GM12878 (cell line): ENCODE data around the gene RFXANK. TPM values are rescaled to one million over a fixed set of nuclear protein-coding genes. Genes with fewer than 3 reads are reported as not detected.

Experiments
- ATAC-seq: fragments of 200-7000 bp; cut with Tn5 transposase; 3 replicates; pipeline ENCODE4 v1.9.1; 2020; ENCODE audit warnings: mild to moderate bottlenecking, moderate library complexity
- BruUV-seq: library from RNA; stranded (reverse); fragments of 400-500 nt; replicated peaks from 2 replicates; lab custom pipeline; 2021; lab: Mats Ljungman, UMichigan
- CTCF ChIA-PET: fragments of 300-600 bp; sonication (Branson Sonifier 250); formaldehyde crosslinking; extraction: SDS; loops from one replicate; lab custom pipeline; 2021; ENCODE audit warnings: inconsistent platforms; lab: Yijun Ruan, JAX
- POLR2A ChIA-PET: fragments of 350-600 bp; formaldehyde crosslinking; extraction: SDS; loops from one replicate; lab custom pipeline; 2021; ENCODE audit warnings: inconsistent platforms; lab: Charles Lee
- RAD21 ChIA-PET: fragments of 300-600 bp; sonication (Branson Sonifier 250); formaldehyde crosslinking; loops from one replicate; lab custom pipeline; 2023; ENCODE audit warnings: antibody characterized with exemption; ENCODE audit not compliant: unreplicated experiment; lab: Charles Lee
- SMC1A ChIA-PET: fragments of 300-600 bp; sonication (Branson Sonifier 250); formaldehyde crosslinking; loops from one replicate; lab custom pipeline; 2023; ENCODE audit not compliant: unreplicated experiment, uncharacterized antibody; lab: Charles Lee
- DNase-seq: peaks from one replicate; pipeline ENCODE4 v3.0.0-alpha.2; 2011; ENCODE audit warnings: low read depth, low spot score
- FAIRE-seq: peaks from 3 replicates; lab custom pipeline; 2011; peaks lifted over from hg19 to GRCh38; lab: Jason Lieb, UNC
- H2AFZ ChIP-seq: 2 replicates; pipeline ENCODE4 v1.6.0; 2011; ENCODE audit warnings: low read depth, low read length, control low read depth; ENCODE audit not compliant: control insufficient read depth
- H3K27ac ChIP-seq: 2 replicates; pipeline ENCODE4 v1.5.1; 2011; ENCODE audit warnings: control low read depth; ENCODE audit not compliant: control insufficient read depth, insufficient read depth
- H3K27me3 ChIP-seq, 2 experiments: replicated peaks in 1 of 2; 2 replicates each; pipeline versions ENCODE4 v1.6.0 to v1.6.1; 2011; ENCODE audit warnings: low read length in 1 of 2; ENCODE audit not compliant: control insufficient read depth in 2 of 2, insufficient read depth in 2 of 2
- H3K36me3 ChIP-seq, 2 experiments: 2 replicates each; pipeline ENCODE4 v1.5.1; 2011; ENCODE audit warnings: low read length in 1 of 2; ENCODE audit not compliant: control insufficient read depth in 2 of 2, insufficient read depth in 2 of 2
- H3K4me1 ChIP-seq: 2 replicates; pipeline ENCODE4 v1.6.1; 2011; ENCODE audit warnings: mild to moderate bottlenecking, low read length, moderate library complexity, mixed read lengths; ENCODE audit not compliant: control insufficient read depth, insufficient read depth
- H3K4me2 ChIP-seq: 2 replicates; pipeline ENCODE4 v1.6.0; 2011; ENCODE audit warnings: control low read depth; ENCODE audit not compliant: control insufficient read depth, insufficient read depth
- H3K4me3 ChIP-seq: fragments of 200-600 bp; sonication (generic); 2 replicates; pipeline ENCODE4 v1.5.1; 2016
- H3K79me2 ChIP-seq: 2 replicates; pipeline ENCODE4 v1.6.0; 2011; ENCODE audit warnings: low read length; ENCODE audit not compliant: control insufficient read depth, insufficient read depth
- H3K9ac ChIP-seq: 2 replicates; pipeline ENCODE4 v1.8.0; 2011; ENCODE audit warnings: low read length, control low read depth, mixed read lengths; ENCODE audit not compliant: control insufficient read depth, insufficient read depth
- H3K9me3 ChIP-seq: replicated peaks from 3 replicates; pipeline ENCODE4 v1.5.1; 2011; ENCODE audit warnings: mild to moderate bottlenecking, low read length; ENCODE audit not compliant: control insufficient read depth, insufficient read depth
- H4K20me1 ChIP-seq: 2 replicates; pipeline ENCODE4 v1.6.0; 2011; ENCODE audit not compliant: control insufficient read depth, insufficient read depth
- CEBPZ ChIP-seq: fragments of 150-350 bp; IDR thresholded peaks from 2 replicates; pipeline ENCODE4 v1.6.1; 2016; ENCODE audit warnings: low read depth, low read length
- DPF2 ChIP-seq: fragments of 450-650 bp; IDR thresholded peaks from 2 replicates; pipeline ENCODE4 v1.6.1; 2017; ENCODE audit warnings: mild to moderate bottlenecking
- ESRRA ChIP-seq: IDR thresholded peaks from 2 replicates; pipeline ENCODE4 v1.6.1; 2012; ENCODE audit warnings: mild to moderate bottlenecking, low read length, improper control_type of control experiment
- ETV6 ChIP-seq, 2 experiments: fragments of 450-650 bp in 1 of 2; IDR thresholded peaks in 1 of 2; conservative IDR thresholded peaks in 1 of 2; 2 replicates each; pipeline ENCODE4 v1.6.1; 2014; ENCODE audit warnings: antibody characterized with exemption in 1 of 2, borderline replicate concordance in 1 of 2, low read depth in 1 of 2, mild to moderate bottlenecking in 1 of 2, moderate library complexity in 1 of 2
- HCFC1 ChIP-seq: fragments of 150-350 bp; IDR thresholded peaks from 2 replicates; pipeline ENCODE4 v1.6.1; 2014; ENCODE audit warnings: low read length
- HDAC6 ChIP-seq: fragments of 200-600 bp; sonication (generic); IDR thresholded peaks from one replicate; pipeline ENCODE4 v1.8.0; 2017; ENCODE audit warnings: antibody characterized with exemption; ENCODE audit not compliant: unreplicated experiment
- JUND ChIP-seq: IDR thresholded peaks from 2 replicates; pipeline ENCODE4 v1.6.1; 2012; ENCODE audit warnings: low read depth, mild to moderate bottlenecking, low read length, improper control_type of control experiment, moderate library complexity
- MTA3 ChIP-seq: IDR thresholded peaks from 2 replicates; pipeline ENCODE4 v1.6.1; 2012; ENCODE audit warnings: low read length, inconsistent platforms, borderline replicate concordance
- SMARCA5 ChIP-seq: fragments of 450-650 bp; IDR thresholded peaks from 2 replicates; pipeline ENCODE4 v1.6.1; 2017; ENCODE audit warnings: mild to moderate bottlenecking
- WRNIP1 ChIP-seq: IDR thresholded peaks from 2 replicates; pipeline ENCODE4 v1.6.1; 2011; ENCODE audit warnings: low read depth, low read length, improper control_type of control experiment, borderline replicate concordance
- ZBTB11 ChIP-seq: fragments of 450-650 bp; formaldehyde crosslinking; IDR thresholded peaks from 2 replicates; pipeline ENCODE4 v1.5.0; 2022; ENCODE audit warnings: mild to moderate bottlenecking, missing genetic modification characterization
- ZNF622 ChIP-seq: fragments of 450-650 bp; IDR thresholded peaks from 2 replicates; pipeline ENCODE4 v1.6.1; 2017; ENCODE audit warnings: mild to moderate bottlenecking, inconsistent platforms
- ZNF687 ChIP-seq: fragments of 450-650 bp; IDR thresholded peaks from 2 replicates; pipeline ENCODE4 v1.6.1; 2017; ENCODE audit warnings: mild to moderate bottlenecking, moderate library complexity
- WGBS: methylation state at CpG from one replicate; pipeline ENCODE4 v1.1.6; 2016; ENCODE audit warnings: low lambda C conversion rate; ENCODE audit not compliant: insufficient replicate concordance, insufficient coverage; ENCODE audit errors: missing lambda C conversion rate; 5-methylcytosine and 5-hydroxymethylcytosine counted together
- in situ Hi-C: fragments of 300-500 bp; cut with MboI; formaldehyde crosslinking; loops from 9 replicates; pipeline ENCODE4 v1.14.3; 2018; ENCODE audit warnings: mixed read lengths
- intact Hi-C: fragments of 100-400 bp; cut with micrococcal nuclease; formaldehyde crosslinking; loops from one replicate; pipeline ENCODE4 v1.14.2; 2022; ENCODE audit not compliant: unreplicated experiment
- polyA plus RNA-seq, 11 experiments: library from polyadenylated mRNA; depleted of rRNA in 4 of 11; unstranded in 6 of 11; stranded (reverse) in 5 of 11; fragments of >200 nt; fragmentation: Nextera tagmentation in 4 of 11; fragmentation: Illumina TruSeq in 1 of 11; extraction: Ambion mirVana in 4 of 11; extraction: Trizol in 1 of 11; gene quantifications; 1 replicate in 1 of 11; 2 replicates in 10 of 11; pipeline versions ENCODE4 v1.2.1 to v1.2.3, GENCODE V29; 2011 to 2016; ENCODE audit warnings: inconsistent platforms in 2 of 11, missing spikeins in 2 of 11, low read depth in 1 of 11
- total RNA-seq, 4 experiments: library from RNA; depleted of rRNA in 3 of 4; stranded (reverse); fragments of >200 nt in 3 of 4; fragmentation: Illumina TruSeq in 1 of 4; extraction: Trizol in 1 of 4; gene quantifications; 2 replicates each; pipeline versions ENCODE4 v1.2.1 to v1.2.3, GENCODE V29; 2013 to 2021

The RFXANK gene
- total and polyA plus RNA-seq, 10 of the 15 experiments (the other 5 are each of a cell fraction or from before 2014, with no cell fraction given), result 70.8 to 125 (median 95.7) TPM

GRCh38 chr19:19234220-19234816 lies 42.3 kb downstream of the RFXANK start:
- H3K36me3 ChIP-seq, result no peaks in the 10 kb centered on the region
- ATAC-seq, result no peak
- no peak overlapping the region for H3K4me2 ChIP-seq
- in situ Hi-C loops (no loop called here), intact Hi-C loops (no loop called here)
- no peak for FAIRE-seq
- no peak for DNase-seq
- H3K9ac ChIP-seq, result no peak overlapping the region
- ChIA-PET CTCF (interaction anchor here (0.6 to 1.1 kb wide), 3 partner anchors 9 to 137 kb away, joined by 3 read pairs; no protein-coding TSS in a partner anchor), SMC1A (interaction anchor here (1.0 kb wide), 1 partner anchor 61 kb away, joined by 3 read pairs; no protein-coding TSS in a partner anchor), POLR2A (interaction anchor here (0.6 to 0.8 kb wide), 2 partner anchors 25 to 551 kb away, joined by 3 read pairs; no protein-coding TSS in a partner anchor), RAD21 (no interaction called here)
- no peak overlapping the region for H3K27ac ChIP-seq
- H2AFZ ChIP-seq, result no peak overlapping the region
- H3K4me1 ChIP-seq, result no peaks in the 10 kb centered on the region
- peaks cover 11% of the 10 kb centered on the region; the same call in 2 of the 3 replicates for H3K9me3 ChIP-seq
- no peaks in the 10 kb centered on the region; a peak in 1 of 4 replicates for H3K27me3 ChIP-seq
- no TSS peak for BruUV-seq
- WGBS, result 42% methylated on average over 2 of the region's 2 CpGs
- H3K4me3 ChIP-seq, result no peak overlapping the region
- no peaks in the 10 kb centered on the region for H3K79me2 ChIP-seq
- H4K20me1 ChIP-seq, result no peaks in the 10 kb centered on the region
- TF ChIP-seq ESRRA, result no peak
- TF ChIP-seq HDAC6, result no peak
- no peak for TF ChIP-seq HCFC1
- TF ChIP-seq MTA3, result no peak
- no peak for TF ChIP-seq ZBTB11
- TF ChIP-seq SMARCA5, result no peak
- TF ChIP-seq JUND, result no peak
- no peak for TF ChIP-seq WRNIP1
- no peak for TF ChIP-seq ZNF687
- TF ChIP-seq DPF2, result no peak
- TF ChIP-seq CEBPZ, result no peak
- TF ChIP-seq ZNF622, result no peak
- no peak for TF ChIP-seq ETV6 (conservative IDR thresholded peaks at IDR 0.05 in 1 of 2, IDR thresholded peaks at IDR 0.05 in 1 of 2; ENCODE audit: borderline replicate concordance in 1 of 2, low read depth in 1 of 2)
